GM10248 (cell line): ENCODE results near the gene KNDC1.
"Not testable (repeated sequence)": the region's sequence is repeated elsewhere in the genome, so short reads cannot be mapped to it uniquely, and the experiment has no call there.

ENCODE experiments used
- CTCF ChIA-PET: fragments of 300-600 bp; sonication (Branson Sonifier 250); formaldehyde crosslinking; extraction: SDS; loops from one replicate; lab custom pipeline; 2021; ENCODE audit warnings: antibody characterized with exemption; lab: Yijun Ruan, JAX
- POLR2A ChIA-PET: fragments of 350-650 bp; sonication (Branson Sonifier 250); formaldehyde crosslinking; extraction: SDS; loops from one replicate; lab custom pipeline; 2020; ENCODE audit warnings: antibody characterized with exemption; lab: Yijun Ruan, JAX
- DNase-seq: peaks from one replicate; pipeline ENCODE4 v3.0.0; 2012; ENCODE audit errors: extremely low spot score
- CTCF ChIP-seq: IDR thresholded peaks from 2 replicates; pipeline ENCODE4 v1.5.1; 2012; ENCODE audit warnings: mild to moderate bottlenecking, low read depth; ENCODE audit errors: extremely low read depth, missing control alignments, control extremely low read depth

The KNDC1 gene

GRCh38 chr10:133215586-133215985, 55.6 kb downstream of the KNDC1 start:
- DNase-seq = no peak
- CTCF ChIA-PET = interaction anchor here (1.0 kb wide), 1 partner anchor 10 kb away, joined by 3 read pairs; no protein-coding TSS in a partner anchor
- POLR2A ChIA-PET = no interaction called here
- TF ChIP-seq CTCF = no peak

GRCh38 chr10:133216776-133217175, 56.8 kb downstream of the KNDC1 start:
- TF ChIP-seq CTCF = no peak
- ChIA-PET POLR2A (no interaction called here), CTCF (no interaction called here)
- no peak for DNase-seq

GRCh38 chr10:133217800-133218589, 58.0 kb downstream of the KNDC1 start:
- CTCF ChIA-PET = no interaction called here
- POLR2A ChIA-PET = no interaction called here
- TF ChIP-seq CTCF = no peak
- DNase-seq = no peak

- POLR2A ChIA-PET = no interaction called here
- CTCF ChIA-PET = no interaction called here
- TF ChIP-seq CTCF = no peak
- no peak for DNase-seq
Observed at GRCh38 chr10:133218891-133219290, 58.9 kb downstream of the KNDC1 start.

- POLR2A ChIA-PET = no interaction called here
- no peak for DNase-seq
- CTCF ChIA-PET = no interaction called here
- TF ChIP-seq CTCF = no peak
Observed at GRCh38 chr10:133219782-133220181, 59.8 kb downstream of the KNDC1 start.

GRCh38 chr10:133221331-133221730, 61.3 kb downstream of the KNDC1 start:
- ChIA-PET POLR2A (no interaction called here), CTCF (no interaction called here)
- no peak for DNase-seq
- TF ChIP-seq CTCF = no peak

GRCh38 chr10:133221756-133222155, 61.7 kb downstream of the KNDC1 start:
- DNase-seq, CTCF ChIA-PET, POLR2A ChIA-PET: not testable (repeated sequence)
